Fibroblast of lung (primary cell): Measurements from ENCODE around the gene TM9SF1. TPM values are rescaled to one million over a fixed set of nuclear protein-coding genes. Genes with fewer than 3 reads are reported as not detected.

Experiments
- DNase-seq, 2 donors: peaks; one replicate each; pipeline versions ENCODE4 v3.0.0 to v3.0.0-alpha.2; 2010; ENCODE audit warnings: low read depth in 2 of 2
- H2AFZ ChIP-seq: 2 replicates; pipeline ENCODE4 v1.5.1; 2012; ENCODE audit warnings: low read length, control low read depth, inconsistent platforms
- H3K27ac ChIP-seq: 2 replicates; pipeline ENCODE4 v1.5.1; 2011; ENCODE audit warnings: low read length, control low read depth; ENCODE audit not compliant: insufficient read depth
- H3K27me3 ChIP-seq: 2 replicates; pipeline ENCODE4 v1.5.1; 2011; ENCODE audit warnings: mild to moderate bottlenecking, low read length; ENCODE audit not compliant: control insufficient read depth, insufficient read depth
- H3K36me3 ChIP-seq: 2 replicates; pipeline ENCODE4 v1.5.1; 2011; ENCODE audit warnings: low read length; ENCODE audit not compliant: control insufficient read depth, insufficient read depth
- H3K4me1 ChIP-seq: 2 replicates; pipeline ENCODE4 v1.5.1; 2011; ENCODE audit warnings: low read length; ENCODE audit not compliant: control insufficient read depth, insufficient read depth; ENCODE audit errors: extremely low read depth
- H3K4me2 ChIP-seq: 2 replicates; pipeline ENCODE4 v1.5.1; 2011; ENCODE audit warnings: low read length, control low read depth; ENCODE audit not compliant: insufficient read depth; ENCODE audit errors: extremely low read depth
- H3K4me3 ChIP-seq, 4 experiments: fragments of 200-600 bp in 1 of 4; sonication (generic) in 1 of 4; replicated peaks in 1 of 4; 2 replicates each; pipeline ENCODE4 v1.5.1; 2011 to 2016; ENCODE audit warnings: low read length in 4 of 4, low read depth in 3 of 4, mild to moderate bottlenecking in 3 of 4, control low read depth in 2 of 4, inconsistent platforms in 1 of 4, mixed read lengths in 1 of 4; ENCODE audit not compliant: insufficient read depth in 1 of 4; ENCODE audit errors: control extremely low read depth in 1 of 4
- H3K79me2 ChIP-seq: 2 replicates; pipeline ENCODE4 v1.5.1; 2012; ENCODE audit warnings: mild to moderate bottlenecking, low read length, inconsistent platforms; ENCODE audit not compliant: control insufficient read depth, insufficient read depth
- H3K9ac ChIP-seq: 2 replicates; pipeline ENCODE4 v1.5.1; 2011; ENCODE audit warnings: mild to moderate bottlenecking, low read length, control low read depth; ENCODE audit not compliant: insufficient read depth
- H3K9me3 ChIP-seq: 2 replicates; pipeline ENCODE4 v1.5.1; 2012; ENCODE audit warnings: low read depth, low read length; ENCODE audit not compliant: control insufficient read depth, insufficient read depth
- H4K20me1 ChIP-seq: 2 replicates; pipeline ENCODE4 v1.5.1; 2011; ENCODE audit warnings: low read length; ENCODE audit not compliant: control insufficient read depth, insufficient read depth; ENCODE audit errors: extremely low read depth
- EZH2 ChIP-seq: IDR thresholded peaks from 2 replicates; pipeline ENCODE4 v1.5.1; 2012; ENCODE audit warnings: low read length, control low read depth, mild to moderate bottlenecking; ENCODE audit errors: missing control alignments
- polyA plus RNA-seq, 2 donors: library from polyadenylated mRNA; depleted of rRNA in 1 of 2; stranded (reverse) in 1 of 2; unstranded in 1 of 2; fragments of >200 nt; gene quantifications; 2 replicates each; pipeline ENCODE4 v1.2.1, GENCODE V29; 2011 to 2012; ENCODE audit warnings: missing spikeins in 1 of 2
- total RNA-seq: library from RNA; depleted of rRNA; stranded (reverse); fragments of >200 nt; gene quantifications from 2 replicates; pipeline ENCODE4 v1.2.1, GENCODE V29; 2014
- TF ChIP-seq, protein P1 (sequence below), 2 donors: IDR thresholded peaks in 1 of 2; conservative IDR thresholded peaks in 1 of 2; 1 replicate in 1 of 2; 2 replicates in 1 of 2; pipeline ENCODE4 v1.5.1; 2011 to 2012; ENCODE audit warnings: low read length in 2 of 2, control low read depth in 1 of 2, inconsistent platforms in 1 of 2, low read depth in 1 of 2, mild to moderate bottlenecking in 1 of 2

Gene TM9SF1
- total and polyA plus RNA-seq, 2 donors (not counting 1 experiment from before 2014, with no cell fraction given) = 61.6 to 65.1 TPM

DNA sequence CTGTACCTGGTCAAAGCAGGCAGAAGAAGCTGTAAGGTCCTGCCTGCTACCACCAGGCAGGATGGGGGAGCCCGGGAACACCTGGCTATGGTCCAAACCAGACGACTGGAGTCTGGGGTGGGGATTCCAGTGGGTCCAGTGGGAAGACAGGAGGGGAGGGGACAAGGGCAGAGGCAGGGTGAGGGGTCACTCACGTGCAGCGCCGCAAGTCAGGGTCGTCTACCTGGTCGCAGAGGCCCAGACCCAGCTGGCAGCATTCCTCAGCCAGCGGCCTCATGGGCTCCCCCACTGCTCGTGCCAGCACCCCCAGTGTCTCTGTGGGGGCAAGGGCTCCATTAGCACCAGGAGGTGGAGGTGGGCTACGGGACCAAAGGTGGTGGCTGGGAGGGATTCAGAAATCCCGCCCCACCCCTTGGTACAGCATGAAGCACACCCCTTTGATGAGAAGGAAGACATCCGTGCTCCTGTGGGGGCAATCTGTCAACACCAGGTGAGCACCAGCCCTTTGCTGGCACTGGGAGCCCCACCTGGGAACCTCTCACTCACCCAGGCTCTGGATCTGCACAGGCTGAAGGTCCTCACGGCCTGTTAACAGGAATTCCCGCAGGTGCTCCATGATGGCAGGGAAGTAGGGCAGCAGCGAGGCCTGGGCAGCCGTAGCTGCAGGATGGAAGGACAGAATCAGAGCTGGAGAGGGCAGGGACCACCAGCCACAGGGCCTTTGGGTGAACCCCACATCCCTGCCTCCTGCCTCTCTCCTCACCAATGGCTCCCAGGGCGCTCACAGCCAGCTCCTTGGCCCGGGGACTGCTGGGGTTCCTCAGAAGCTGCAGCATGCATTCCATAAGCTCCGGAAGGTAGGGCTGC lies 10.9 kb downstream of the TM9SF1 start:
- TF ChIP-seq, protein P1, sequence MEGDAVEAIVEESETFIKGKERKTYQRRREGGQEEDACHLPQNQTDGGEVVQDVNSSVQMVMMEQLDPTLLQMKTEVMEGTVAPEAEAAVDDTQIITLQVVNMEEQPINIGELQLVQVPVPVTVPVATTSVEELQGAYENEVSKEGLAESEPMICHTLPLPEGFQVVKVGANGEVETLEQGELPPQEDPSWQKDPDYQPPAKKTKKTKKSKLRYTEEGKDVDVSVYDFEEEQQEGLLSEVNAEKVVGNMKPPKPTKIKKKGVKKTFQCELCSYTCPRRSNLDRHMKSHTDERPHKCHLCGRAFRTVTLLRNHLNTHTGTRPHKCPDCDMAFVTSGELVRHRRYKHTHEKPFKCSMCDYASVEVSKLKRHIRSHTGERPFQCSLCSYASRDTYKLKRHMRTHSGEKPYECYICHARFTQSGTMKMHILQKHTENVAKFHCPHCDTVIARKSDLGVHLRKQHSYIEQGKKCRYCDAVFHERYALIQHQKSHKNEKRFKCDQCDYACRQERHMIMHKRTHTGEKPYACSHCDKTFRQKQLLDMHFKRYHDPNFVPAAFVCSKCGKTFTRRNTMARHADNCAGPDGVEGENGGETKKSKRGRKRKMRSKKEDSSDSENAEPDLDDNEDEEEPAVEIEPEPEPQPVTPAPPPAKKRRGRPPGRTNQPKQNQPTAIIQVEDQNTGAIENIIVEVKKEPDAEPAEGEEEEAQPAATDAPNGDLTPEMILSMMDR (conservative IDR thresholded peaks at IDR 0.05 in 1 of 2, IDR thresholded peaks at IDR 0.05 in 1 of 2; ENCODE audit: low read depth in 1 of 2, low read length in 2 of 2) = no peak
- no peak for TF ChIP-seq EZH2
- H2AFZ ChIP-seq = no peak overlapping the region

DNA sequence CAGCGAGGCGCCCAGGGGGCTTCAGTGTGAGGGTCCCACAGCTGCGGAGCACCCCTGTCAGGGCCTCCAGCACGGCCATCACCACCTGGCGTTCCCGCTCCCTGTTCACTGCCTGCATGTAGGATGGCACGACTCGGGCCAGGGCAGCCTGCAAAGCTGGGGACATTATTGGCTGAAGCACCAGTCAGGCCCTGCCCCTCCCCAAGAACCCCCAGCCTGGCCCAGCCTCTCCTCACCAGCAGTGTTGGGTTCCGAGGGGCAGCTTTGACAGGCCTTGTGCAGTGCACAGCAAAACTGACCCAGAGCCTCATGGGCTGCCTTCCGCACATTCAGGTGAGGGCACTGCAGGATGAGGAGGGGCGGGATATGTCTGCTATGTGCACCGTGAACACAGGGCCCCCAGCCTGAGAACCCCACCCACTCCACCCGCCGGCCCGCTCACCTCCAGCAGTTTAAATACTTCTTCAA lies 12.2 kb downstream of the TM9SF1 start:
- no peak overlapping the region for H3K4me2 ChIP-seq
- no peaks in the 10 kb centered on the region for H3K27me3 ChIP-seq
- peaks cover 4% of the 10 kb centered on the region for H3K4me1 ChIP-seq
- H3K9ac ChIP-seq = no peak overlapping the region
- H3K36me3 ChIP-seq = peaks cover 41% of the 10 kb centered on the region
- no peak overlapping the region for H2AFZ ChIP-seq
- H3K9me3 ChIP-seq = no peaks in the 10 kb centered on the region
- DNase-seq = no peak
- no peaks in the 10 kb centered on the region for H4K20me1 ChIP-seq
- no peak overlapping the region for H3K27ac ChIP-seq
- TF ChIP-seq, protein P1 (conservative IDR thresholded peaks at IDR 0.05 in 1 of 2, IDR thresholded peaks at IDR 0.05 in 1 of 2; ENCODE audit: low read depth in 1 of 2, low read length in 2 of 2) = no peak
- no peak for TF ChIP-seq EZH2
- no peak overlapping the region for H3K4me3 ChIP-seq
- peaks cover 7% of the 10 kb centered on the region for H3K79me2 ChIP-seq

More for the DNA sequence above, 10.9 kb downstream of the TM9SF1 start:
- Histone ChIP-seq H3K79me2 (peaks cover 7% of the 10 kb centered on the region), H3K27me3 (no peaks in the 10 kb centered on the region), H3K36me3 (peaks cover 34% of the 10 kb centered on the region), H3K27ac (no peak overlapping the region), H3K4me2 (no peak overlapping the region), H3K9ac (no peak overlapping the region), H3K9me3 (no peaks in the 10 kb centered on the region), H4K20me1 (no peaks in the 10 kb centered on the region), H3K4me3 (no peak overlapping the region), H3K4me1 (peaks cover 4% of the 10 kb centered on the region)
- no peak for DNase-seq

DNA sequence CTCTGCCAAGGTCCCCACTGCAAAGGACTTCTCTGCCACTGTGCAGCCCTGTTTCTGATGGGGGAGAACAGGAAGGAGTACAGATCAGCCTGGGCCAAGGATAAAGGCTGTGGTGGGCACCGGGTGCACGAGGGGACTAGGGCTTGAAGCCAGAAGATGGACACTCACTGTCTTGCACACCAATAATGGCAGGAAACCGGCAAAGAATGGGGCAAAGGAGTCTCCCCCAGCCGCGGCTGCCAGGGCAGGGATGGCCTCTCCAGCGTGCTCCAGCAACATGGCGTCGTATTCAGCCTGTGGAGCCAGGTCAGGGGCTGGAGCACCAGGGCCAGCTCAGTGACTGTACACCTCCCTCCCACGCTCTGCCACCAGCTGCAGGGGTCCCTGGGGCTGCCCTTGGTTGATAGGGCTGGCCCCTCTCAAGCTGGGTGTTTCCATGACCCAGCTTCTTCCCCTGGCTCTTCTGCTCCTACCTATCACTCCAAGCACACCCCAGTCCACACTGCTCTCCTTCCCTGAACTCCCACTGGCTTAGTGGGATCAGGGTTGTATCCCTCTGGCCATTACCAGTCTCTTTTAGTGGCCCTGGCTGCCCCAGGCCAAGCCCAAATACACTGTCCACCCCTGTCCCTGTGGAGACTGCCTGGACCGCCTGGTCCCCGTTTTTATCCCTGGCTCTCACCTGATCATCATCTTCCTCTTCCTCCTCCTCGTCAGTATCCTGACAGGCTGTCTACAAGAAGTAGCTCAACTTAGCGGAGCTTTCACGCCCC lies 12.9 kb downstream of the TM9SF1 start:
- no peak overlapping the region for H3K27ac ChIP-seq
- no peak overlapping the region for H2AFZ ChIP-seq
- H3K4me3 ChIP-seq = no peak overlapping the region
- H3K36me3 ChIP-seq = peaks cover 44% of the 10 kb centered on the region
- no peak overlapping the region for H3K9ac ChIP-seq
- H3K4me2 ChIP-seq = no peak overlapping the region
- no peaks in the 10 kb centered on the region for H4K20me1 ChIP-seq
- H3K9me3 ChIP-seq = no peaks in the 10 kb centered on the region
- TF ChIP-seq, protein P1 (conservative IDR thresholded peaks at IDR 0.05 in 1 of 2, IDR thresholded peaks at IDR 0.05 in 1 of 2; ENCODE audit: low read depth in 1 of 2, low read length in 2 of 2) = no peak
- TF ChIP-seq EZH2 = no peak
- H3K27me3 ChIP-seq = no peaks in the 10 kb centered on the region
- peaks cover 3% of the 10 kb centered on the region for H3K79me2 ChIP-seq
- H3K4me1 ChIP-seq = no peaks in the 10 kb centered on the region
- no peak for DNase-seq
